Endothelial cell of umbilical vein (primary cell): ENCODE data around the gene STRN3. TPM values are rescaled to one million over a fixed set of nuclear protein-coding genes. Genes with fewer than 3 reads are reported as not detected.

ENCODE experiments used
- Bru-seq: library from RNA; stranded (reverse); fragments of 400-500 nt; gene quantifications from one replicate; lab custom pipeline; 2021; lab: Mats Ljungman, UMichigan
- BruChase-seq, 2 experiments: library from RNA; stranded (reverse); fragments of 400-500 nt; gene quantifications; one replicate each; lab custom pipeline; 2021; lab: Mats Ljungman, UMichigan
- BruUV-seq: library from RNA; stranded (reverse); fragments of 400-500 nt; replicated peaks from 2 replicates; lab custom pipeline; 2021; lab: Mats Ljungman, UMichigan
- CTCF ChIA-PET: fragments of 300-600, 350-600 bp; sonication (Branson Sonifier 250); formaldehyde crosslinking; loops from one replicate; lab custom pipeline; 2021; ENCODE audit warnings: antibody characterized with exemption, inconsistent platforms; lab: Charles Lee
- POLR2A ChIA-PET: fragments of 300-600, 350-600 bp; sonication (Branson Sonifier 250); formaldehyde crosslinking; loops from one replicate; lab custom pipeline; 2021; ENCODE audit warnings: antibody characterized with exemption, inconsistent platforms; lab: Charles Lee
- DNase-seq: peaks from one replicate; pipeline ENCODE4 v3.0.0-alpha.2; 2011; ENCODE audit warnings: low read depth, low spot score
- FAIRE-seq: peaks from 2 replicates; lab custom pipeline; 2011; peaks lifted over from hg19 to GRCh38; lab: Jason Lieb, UNC
- H2AFZ ChIP-seq: 2 replicates; pipeline ENCODE4 v1.6.0; 2012; ENCODE audit warnings: low read depth, low read length, control low read depth, inconsistent platforms
- H3K27ac ChIP-seq: 2 replicates; pipeline ENCODE4 v1.5.1; 2011; ENCODE audit warnings: low read depth, mild to moderate bottlenecking, control low read depth, low read length, moderate library complexity; ENCODE audit not compliant: insufficient read depth
- H3K27me3 ChIP-seq, 2 experiments: 2 replicates each; pipeline versions ENCODE4 v1.6.0 to v1.6.1; 2011; ENCODE audit warnings: low read length in 2 of 2, mixed read lengths in 1 of 2; ENCODE audit not compliant: control insufficient read depth in 2 of 2, insufficient read depth in 2 of 2
- H3K36me3 ChIP-seq, 2 experiments: 2 replicates in 1 of 2; 3 replicates in 1 of 2; pipeline ENCODE4 v1.5.1; 2011; ENCODE audit warnings: low read length in 2 of 2, mild to moderate bottlenecking in 1 of 2, moderate library complexity in 1 of 2; ENCODE audit not compliant: control insufficient read depth in 2 of 2, insufficient read depth in 2 of 2; ENCODE audit errors: extremely low read depth in 1 of 2
- H3K4me1 ChIP-seq: 3 replicates; pipeline ENCODE4 v1.5.1; 2011; ENCODE audit warnings: mild to moderate bottlenecking, low read length; ENCODE audit not compliant: control insufficient read depth, insufficient read depth; ENCODE audit errors: extremely low read depth
- H3K4me2 ChIP-seq: 2 replicates; pipeline ENCODE4 v1.6.1; 2011; ENCODE audit warnings: low read length, control low read depth, mixed read lengths; ENCODE audit not compliant: insufficient read depth
- H3K4me3 ChIP-seq, 3 experiments: fragments of 200-600 bp in 1 of 3; sonication (generic), shearing (Covaris generic) in 1 of 3; replicated peaks in 1 of 3; 2 replicates each; pipeline ENCODE4 v1.5.1; 2011 to 2016; ENCODE audit warnings: control low read depth in 3 of 3, low read length in 3 of 3, mild to moderate bottlenecking in 2 of 3, inconsistent platforms in 1 of 3, low read depth in 1 of 3, moderate library complexity in 1 of 3; ENCODE audit not compliant: insufficient read depth in 1 of 3
- H3K79me2 ChIP-seq: 2 replicates; pipeline ENCODE4 v1.6.0; 2012; ENCODE audit warnings: low read length, inconsistent platforms; ENCODE audit not compliant: control insufficient read depth, insufficient read depth
- H3K9ac ChIP-seq: replicated peaks from 2 replicates; pipeline ENCODE3; 2011; ENCODE audit warnings: low read length, control low read depth; ENCODE audit not compliant: insufficient read depth; ENCODE audit errors: extremely low read depth
- H3K9me1 ChIP-seq: replicated peaks from 3 replicates; pipeline ENCODE4 v1.6.0; 2011; ENCODE audit warnings: mild to moderate bottlenecking, low read length; ENCODE audit not compliant: control insufficient read depth, insufficient read depth; ENCODE audit errors: extremely low read depth
- H3K9me3 ChIP-seq: replicated peaks from 2 replicates; pipeline ENCODE4 v1.5.1; 2012; ENCODE audit warnings: low read length, inconsistent platforms; ENCODE audit not compliant: control insufficient read depth, insufficient read depth
- H4K20me1 ChIP-seq: replicated peaks from 2 replicates; pipeline ENCODE3; 2011; ENCODE audit warnings: mild to moderate bottlenecking, low read length; ENCODE audit not compliant: control insufficient read depth, insufficient read depth; ENCODE audit errors: extremely low read depth
- EZH2 ChIP-seq: IDR thresholded peaks from 2 replicates; pipeline ENCODE4 v1.6.1; 2012; ENCODE audit warnings: borderline replicate concordance, low read depth, mild to moderate bottlenecking, moderate library complexity, low read length, inconsistent platforms; ENCODE audit not compliant: severe bottlenecking
- GATA2 ChIP-seq: IDR thresholded peaks from 2 replicates; pipeline ENCODE4 v1.7.0; 2011; ENCODE audit warnings: low read depth, mild to moderate bottlenecking, moderate library complexity, mixed read lengths, low read length; ENCODE audit not compliant: insufficient read length, insufficient read depth
- JUN ChIP-seq: IDR thresholded peaks from 2 replicates; pipeline ENCODE4 v1.6.1; 2011; ENCODE audit warnings: borderline replicate concordance, low read depth; ENCODE audit not compliant: insufficient read length, insufficient read depth
- MAX ChIP-seq: IDR thresholded peaks from 2 replicates; pipeline ENCODE4 v1.6.1; 2011; ENCODE audit not compliant: insufficient read depth, insufficient read length
- MYC ChIP-seq: IDR thresholded peaks from one replicate; pipeline ENCODE4 v1.6.1; 2011; ENCODE audit warnings: mild to moderate bottlenecking, low read depth, low read length
- POLR2A ChIP-seq: IDR thresholded peaks from 2 replicates; pipeline ENCODE4 v1.6.1; 2012; ENCODE audit warnings: low read depth, mild to moderate bottlenecking, control low read depth, low read length
- POLR2AphosphoS5 ChIP-seq: IDR thresholded peaks from 2 replicates; pipeline ENCODE4 v1.6.1; 2012; ENCODE audit warnings: low read depth, mild to moderate bottlenecking, control low read depth, low read length, moderate library complexity; ENCODE audit not compliant: insufficient read depth
- dilution Hi-C: fragments of 300-500 bp; cut with MboI; formaldehyde crosslinking; loops from one replicate; pipeline ENCODE4 v1.15.0; 2019; ENCODE audit warnings: low sequenced_read_pairs; ENCODE audit not compliant: extremely low pct_ligation_motif_present
- intact Hi-C: fragments of 100-400 bp; cut with micrococcal nuclease; formaldehyde crosslinking; loops from one replicate; pipeline ENCODE4 v1.10.0; 2022
- long read RNA-seq: library from polyadenylated mRNA; stranded (forward); transcript quantifications from one replicate; pipeline ENCODE4 v2.0.0, GENCODE V29; 2021
- polyA minus RNA-seq, 3 experiments: library from RNA; depleted of rRNA, polyadenylated mRNA; stranded (reverse); fragments of >200 nt; gene quantifications; 1 replicate in 1 of 3; 2 replicates in 2 of 3; pipeline ENCODE4 v1.2.3, GENCODE V29; 2011
- polyA plus RNA-seq, 4 experiments: library from polyadenylated mRNA; depleted of rRNA in 3 of 4; stranded (reverse) in 3 of 4; unstranded in 1 of 4; fragments of >200 nt; gene quantifications; 2 replicates each; pipeline versions ENCODE4 v1.2.1 to v1.2.3, GENCODE V29; 2011 to 2012; ENCODE audit warnings: missing spikeins in 1 of 4
- total RNA-seq: library from RNA; stranded (reverse); gene quantifications from 2 replicates; pipeline ENCODE4 v1.2.3, GENCODE V29; 2021

The STRN3 gene
- total RNA-seq (35.1 and 39.1 TPM in 2 replicates), polyA plus RNA-seq (8.1 and 8.4 TPM in 2 replicates), polyA minus RNA-seq (43.9 and 45.6 TPM in 2 replicates), Bru-seq, nascent RNA (percentile 92 among the genes with signal in this experiment), BruChase-seq, experiment 1, labeled RNA remaining after a 6-hour chase (percentile 90 among the genes with signal in this experiment), BruChase-seq, experiment 2, labeled RNA remaining after a 2-hour chase (percentile 92 among the genes with signal in this experiment)
- 8.4 and 9.3 TPM in 2 replicates for polyA plus RNA-seq (2011; cell fraction: cytosol; rRNA removed)
- polyA plus RNA-seq (2011; cell fraction: nucleus; rRNA removed) = 32.6 and 34.6 TPM in 2 replicates
- polyA plus RNA-seq (2012) = 18.0 and 20.6 TPM in 2 replicates
- 14.0 TPM for polyA minus RNA-seq (2011; cell fraction: cytosol; rRNA and poly(A)+ RNA removed)
- 69.1 and 94.1 TPM in 2 replicates for polyA minus RNA-seq (2011; cell fraction: nucleus; rRNA and poly(A)+ RNA removed)
- long read RNA-seq, transcript STRN3-201 (16 exons, 3,970 nt) = major isoform, 18 of 33 reads
- long read RNA-seq, partial matches to known transcripts = 2 of 33 reads
- long read RNA-seq, other reads (novel, unspliced or antisense) = 10 of 33 reads

- POLR2A ChIA-PET = interaction anchor here (0.9 to 1.6 kb wide), 4 partner anchors 10 to 182 kb away, joined by 4 to 26 read pairs (median 6); no protein-coding TSS in a partner anchor
- intact Hi-C loops = loop anchor here (1.0 to 5.0 kb wide), 4 partner anchors 12 to 181 kb away; partner anchors contain the start of gene HECTD1
- dilution Hi-C loops = no loop called here
These were observed at the start of gene STRN3 for GRCh38 chr14:31026077-31026449. TSS of gene STRN3 (minus strand) at chr14:31026379. CDS start at chr14:31026185, 194 bp downstream.

GRCh38 chr14:31075144-31075543 lies 49.0 kb upstream of the STRN3 start:
- no peaks in the 10 kb centered on the region for H3K9me1 ChIP-seq
- no peak overlapping the region for H3K4me2 ChIP-seq
- dilution Hi-C loops = no loop called here
- H3K36me3 ChIP-seq = no peaks in the 10 kb centered on the region
- no peak overlapping the region for H3K4me3 ChIP-seq
- H3K27me3 ChIP-seq = no peaks in the 10 kb centered on the region
- DNase-seq = no peak
- no peak overlapping the region for H2AFZ ChIP-seq
- no peaks in the 10 kb centered on the region for H4K20me1 ChIP-seq
- H3K79me2 ChIP-seq = no peaks in the 10 kb centered on the region
- no peak overlapping the region for H3K9ac ChIP-seq
- BruUV-seq = no TSS peak
- intact Hi-C loops = no loop called here
- H3K4me1 ChIP-seq = no peaks in the 10 kb centered on the region
- no peaks in the 10 kb centered on the region for H3K9me3 ChIP-seq
- CTCF ChIA-PET = interaction anchor here (1.0 kb wide), 1 partner anchor 9 kb away, joined by 3 read pairs; no protein-coding TSS in a partner anchor
- H3K27ac ChIP-seq = no peak overlapping the region
- TF ChIP-seq JUN = no peak
- TF ChIP-seq MYC = no peak
- TF ChIP-seq POLR2AphosphoS5 = no peak
- TF ChIP-seq GATA2 = no peak
- TF ChIP-seq MAX = no peak
- TF ChIP-seq POLR2A = no peak
- no peak for TF ChIP-seq EZH2
- POLR2A ChIA-PET = no interaction called here
- no peak for FAIRE-seq

More at GRCh38 chr14:31026077-31026449, at the start of gene STRN3:
- H3K4me1 ChIP-seq = peaks cover 21% of the 10 kb centered on the region
- peak within 1 kb of the TSS; percentile 92 for H3K9ac ChIP-seq
- CTCF ChIA-PET = interaction anchor here (0.8 to 3.1 kb wide), 7 partner anchors 12 to 181 kb away, joined by 4 to 21 read pairs (median 6); partner anchors contain the start of gene HECTD1
- no peaks in the 10 kb centered on the region for H3K36me3 ChIP-seq
- peak within 1 kb of the TSS; percentile 95 for H3K27ac ChIP-seq
- peak within 1 kb of the TSS; percentile 99 for H3K4me2 ChIP-seq
- H2AFZ ChIP-seq = peak within 1 kb of the TSS; percentile 87
- no peak for TF ChIP-seq GATA2
- no peak for DNase-seq
- H3K79me2 ChIP-seq = peaks cover 49% of the 10 kb centered on the region
- no peaks in the 10 kb centered on the region for H3K9me3 ChIP-seq
- H3K27me3 ChIP-seq = no peaks in the 10 kb centered on the region
- no peaks in the 10 kb centered on the region for H3K9me1 ChIP-seq
- BruUV-seq = no TSS peak
- no peak for FAIRE-seq
- peaks cover 8% of the 10 kb centered on the region for H4K20me1 ChIP-seq
- peak within 1 kb of the TSS; percentile 89 to 99 (median 96) for H3K4me3 ChIP-seq
